HTR-8/SVneo (cell line): Measurements from ENCODE around the gene FGGY.

Experiments used
- DNase-seq: peaks from one replicate; pipeline ENCODE4 v3.0.0; 2011; ENCODE audit warnings: low spot score, mixed read lengths; ENCODE audit not compliant: insufficient read length
- FAIRE-seq: peaks from 2 replicates; lab custom pipeline; 2011; peaks lifted over from hg19 to GRCh38; lab: Jason Lieb, UNC

The FGGY gene

DNA sequence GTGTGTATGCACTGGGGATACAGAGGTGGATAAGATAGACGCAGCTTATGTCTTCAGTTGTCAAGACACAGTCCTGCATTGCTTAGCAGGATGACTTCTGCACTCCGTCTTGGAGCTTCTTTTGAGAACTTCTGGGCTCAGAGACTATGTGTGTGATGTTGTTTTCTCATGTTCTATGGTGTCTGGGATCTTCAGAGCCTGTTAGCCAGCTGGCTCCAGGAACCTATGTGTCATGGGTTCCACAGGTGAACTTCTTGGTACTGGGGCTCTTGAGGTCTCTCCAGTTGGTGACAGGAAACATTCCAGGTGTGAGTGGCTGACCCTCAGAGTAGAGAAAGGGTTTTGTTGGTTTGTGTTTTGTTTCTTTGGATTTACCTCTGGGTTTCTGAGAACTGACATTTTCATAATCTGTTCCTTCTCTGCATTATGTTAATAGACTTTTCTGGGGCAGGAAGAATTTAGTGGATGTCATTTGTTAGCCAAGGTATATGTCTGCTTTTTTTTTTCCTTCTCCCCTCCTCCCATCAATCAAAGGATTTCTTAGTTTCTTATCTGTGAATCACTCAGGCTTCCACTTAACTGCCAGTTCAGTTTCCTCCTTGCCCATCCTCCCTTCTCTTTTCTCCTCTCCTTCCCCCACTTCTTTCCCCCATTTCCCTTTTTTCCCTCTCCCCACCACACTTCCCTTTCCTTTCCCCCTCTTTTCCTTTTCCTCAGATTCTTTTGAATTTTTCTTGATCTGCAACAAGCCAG is 18.1 kb downstream of the FGGY start:
- no peak for FAIRE-seq
- DNase-seq: no peak

GRCh38 chr1:59315529-59316463 is 18.9 kb downstream of the FGGY start:
- FAIRE-seq: no peak

GRCh38 chr1:59316497-59317128 is 19.7 kb downstream of the FGGY start:
- no peak for FAIRE-seq

More at GRCh38 chr1:59315529-59316463, 18.9 kb downstream of the FGGY start:
- no peak for DNase-seq

GRCh38 chr1:59317343-59317742 is 20.4 kb downstream of the FGGY start:
- FAIRE-seq (no peak), DNase-seq (no peak)

More at GRCh38 chr1:59316497-59317128, 19.7 kb downstream of the FGGY start:
- DNase-seq: no peak

DNA sequence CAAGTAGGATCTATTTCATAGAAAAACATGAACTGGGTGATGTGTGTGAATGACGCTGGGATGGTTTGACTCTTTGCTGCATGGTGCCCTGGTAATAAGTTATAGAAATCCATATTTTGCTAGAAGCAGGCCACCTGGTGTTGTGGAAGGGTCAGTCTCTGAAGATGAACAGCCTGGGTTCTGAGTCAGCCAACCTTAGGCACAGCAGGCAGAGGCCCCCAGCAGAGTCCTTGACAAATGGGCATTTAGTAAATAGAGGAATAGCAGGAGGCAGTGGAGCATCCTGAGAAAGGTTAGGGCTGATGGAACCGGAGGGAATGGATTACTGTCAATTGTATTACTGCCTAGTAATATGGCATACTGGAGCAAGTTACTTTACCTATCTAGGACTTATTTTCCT is 20.9 kb downstream of the FGGY start:
- FAIRE-seq (no peak), DNase-seq (no peak)

DNA sequence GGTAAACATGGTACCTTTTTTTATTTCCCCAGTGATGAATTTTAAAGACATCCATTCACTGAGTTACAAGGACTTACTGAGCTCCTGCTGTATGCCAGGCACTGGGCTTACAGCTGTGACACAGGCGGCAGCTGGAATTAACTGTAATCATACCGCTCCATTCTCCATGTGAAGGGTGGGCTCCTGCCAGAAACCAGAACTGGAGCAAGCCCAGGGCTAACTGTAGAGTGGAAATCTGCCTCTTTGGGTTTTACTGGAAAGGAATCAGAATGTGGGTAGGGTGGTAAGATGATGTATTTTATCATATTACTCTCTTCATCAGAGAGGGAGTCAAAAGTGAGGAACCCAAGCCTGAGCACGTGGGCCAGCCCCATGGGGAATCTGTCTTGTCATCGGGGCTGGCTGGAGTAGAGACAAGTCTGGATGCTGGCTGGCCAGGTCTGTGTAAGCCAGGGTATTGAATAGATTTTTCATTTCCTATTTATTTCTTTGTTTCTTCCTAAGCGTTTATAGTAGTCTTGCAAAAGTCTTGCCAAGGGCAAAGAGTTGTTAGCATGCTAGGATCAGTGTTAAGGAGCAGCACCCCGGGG is 21.5 kb downstream of the FGGY start:
- DNase-seq (no peak), FAIRE-seq (no peak)

- FAIRE-seq (no peak), DNase-seq (no peak)
Measured at GRCh38 chr1:59322394-59322793, 25.5 kb downstream of the FGGY start.

- FAIRE-seq (no peak), DNase-seq (no peak)
Measured at GRCh38 chr1:59322814-59323213, 25.9 kb downstream of the FGGY start.

DNA sequence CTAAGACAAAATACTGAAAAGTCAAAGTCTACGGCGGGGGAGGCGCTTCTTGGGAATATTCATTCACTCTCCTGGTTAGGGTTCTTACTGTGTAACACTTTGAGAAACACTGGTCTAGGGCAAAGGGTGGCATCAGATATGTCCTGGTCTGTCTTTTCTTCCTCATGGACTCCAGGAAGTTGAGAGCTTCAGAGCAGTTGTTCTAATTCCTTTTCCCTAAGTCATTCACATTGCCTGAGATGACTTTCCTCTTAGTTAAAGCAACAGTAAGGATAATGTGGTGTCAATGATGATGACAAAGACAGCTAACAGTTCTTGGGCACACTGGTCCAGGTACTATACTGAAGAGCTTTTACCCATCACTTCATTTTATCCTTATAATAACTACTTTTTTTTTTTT is 27.0 kb downstream of the FGGY start:
- FAIRE-seq (no peak), DNase-seq (no peak)

DNA sequence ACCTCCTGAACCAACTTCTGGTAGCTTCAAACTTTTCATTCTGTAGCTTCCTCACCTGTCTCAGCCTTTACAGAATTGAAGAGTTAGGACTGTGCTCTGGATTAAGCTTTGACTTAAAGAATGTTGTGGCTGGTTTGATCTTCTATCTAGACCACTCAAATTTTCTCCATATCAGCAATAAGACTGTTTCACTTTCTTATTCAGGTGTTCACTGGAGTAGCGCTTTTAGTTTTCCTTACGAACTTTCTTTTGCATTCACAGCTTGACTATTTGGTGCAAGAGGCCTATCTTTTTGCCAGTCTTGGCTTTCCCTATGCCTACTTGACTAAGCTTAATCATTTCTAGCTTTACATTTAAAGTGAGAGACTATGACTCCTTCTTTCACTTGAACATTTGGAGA is 31.5 kb downstream of the FGGY start:
- FAIRE-seq (no peak), DNase-seq (no peak)

DNA sequence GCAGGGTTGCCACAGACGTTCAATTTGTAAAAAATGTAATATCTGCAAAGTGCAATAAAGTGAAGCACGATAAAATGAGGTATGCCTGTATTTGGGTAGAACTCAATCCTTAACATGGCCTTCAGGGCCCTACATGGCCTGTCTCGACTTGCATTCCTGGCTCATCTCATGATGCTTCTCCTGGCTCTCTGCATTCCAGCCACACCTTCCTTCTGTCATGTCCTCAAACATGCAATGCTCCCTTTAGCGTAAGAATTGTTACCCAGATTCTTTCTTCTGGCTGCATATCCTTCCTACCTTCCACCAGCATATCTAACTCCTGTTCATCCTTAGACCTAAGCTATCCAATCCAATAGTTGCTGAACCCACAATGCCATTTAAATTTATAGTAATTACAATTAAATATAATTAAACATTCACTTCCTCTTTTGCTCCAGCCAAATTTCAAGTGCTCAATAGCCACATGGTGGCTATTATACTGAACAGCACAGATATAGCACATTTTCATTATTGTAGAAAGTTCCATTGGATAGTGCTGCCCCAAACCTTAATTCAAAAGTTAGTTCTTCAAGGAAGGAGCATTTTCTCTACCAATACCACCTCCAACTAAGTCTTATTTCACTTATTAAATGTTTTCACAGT is 32.6 kb downstream of the FGGY start:
- FAIRE-seq (no peak), DNase-seq (no peak)

- FAIRE-seq: no peak
- DNase-seq: no peak
Measured at GRCh38 chr1:59331686-59332620, 35.1 kb downstream of the FGGY start.

DNA sequence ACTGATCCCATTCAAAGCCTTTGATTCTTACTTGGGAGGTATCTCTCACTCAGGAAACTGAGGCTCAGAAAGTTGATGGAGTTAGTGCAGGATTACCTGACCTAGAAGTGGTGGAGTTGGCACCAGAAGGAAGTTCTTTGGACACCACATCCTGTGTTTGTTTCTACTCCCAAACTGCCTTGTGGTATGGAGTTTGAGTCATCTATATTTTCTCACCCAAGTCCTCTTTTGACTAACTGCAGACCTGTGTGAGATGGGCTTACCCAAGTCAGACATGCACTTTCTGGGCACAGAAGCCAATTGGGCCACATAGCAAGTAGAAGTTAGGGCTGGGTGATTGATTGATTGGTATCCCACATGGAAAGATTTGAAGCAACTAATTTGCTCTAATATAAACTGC is 36.1 kb downstream of the FGGY start:
- no peak for DNase-seq
- no peak for FAIRE-seq

DNA sequence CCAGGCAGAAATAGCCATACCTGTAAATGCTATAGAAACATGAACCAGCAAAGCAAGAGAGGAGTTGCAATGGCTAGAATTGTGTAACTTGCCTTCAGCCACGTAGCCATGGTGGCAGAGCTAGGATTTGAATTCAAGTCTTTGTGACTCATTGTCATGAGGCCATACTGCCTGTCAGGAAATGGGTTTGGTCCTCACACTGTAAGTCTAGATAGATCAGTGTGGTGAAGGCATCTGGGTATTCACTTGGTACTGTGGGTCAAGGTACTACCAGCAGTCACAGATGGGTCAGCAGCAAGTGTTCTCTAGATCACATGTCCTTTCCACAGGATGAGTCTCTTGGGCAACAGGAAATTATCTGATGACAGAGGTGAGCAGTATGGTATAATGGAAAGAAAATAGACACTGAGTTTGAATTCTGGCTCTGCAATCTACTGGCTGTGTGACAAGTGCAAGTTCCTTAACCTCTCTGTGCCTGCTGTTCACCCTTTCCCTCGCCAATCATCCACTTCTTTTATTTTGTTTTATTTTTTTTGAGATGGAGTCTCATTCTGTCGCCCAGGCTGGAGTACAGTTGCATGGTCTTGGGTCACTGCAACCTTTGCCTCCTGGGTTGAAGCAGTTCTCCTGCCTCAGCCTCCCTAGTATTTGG is 36.9 kb downstream of the FGGY start:
- no peak for DNase-seq
- FAIRE-seq: no peak

DNA sequence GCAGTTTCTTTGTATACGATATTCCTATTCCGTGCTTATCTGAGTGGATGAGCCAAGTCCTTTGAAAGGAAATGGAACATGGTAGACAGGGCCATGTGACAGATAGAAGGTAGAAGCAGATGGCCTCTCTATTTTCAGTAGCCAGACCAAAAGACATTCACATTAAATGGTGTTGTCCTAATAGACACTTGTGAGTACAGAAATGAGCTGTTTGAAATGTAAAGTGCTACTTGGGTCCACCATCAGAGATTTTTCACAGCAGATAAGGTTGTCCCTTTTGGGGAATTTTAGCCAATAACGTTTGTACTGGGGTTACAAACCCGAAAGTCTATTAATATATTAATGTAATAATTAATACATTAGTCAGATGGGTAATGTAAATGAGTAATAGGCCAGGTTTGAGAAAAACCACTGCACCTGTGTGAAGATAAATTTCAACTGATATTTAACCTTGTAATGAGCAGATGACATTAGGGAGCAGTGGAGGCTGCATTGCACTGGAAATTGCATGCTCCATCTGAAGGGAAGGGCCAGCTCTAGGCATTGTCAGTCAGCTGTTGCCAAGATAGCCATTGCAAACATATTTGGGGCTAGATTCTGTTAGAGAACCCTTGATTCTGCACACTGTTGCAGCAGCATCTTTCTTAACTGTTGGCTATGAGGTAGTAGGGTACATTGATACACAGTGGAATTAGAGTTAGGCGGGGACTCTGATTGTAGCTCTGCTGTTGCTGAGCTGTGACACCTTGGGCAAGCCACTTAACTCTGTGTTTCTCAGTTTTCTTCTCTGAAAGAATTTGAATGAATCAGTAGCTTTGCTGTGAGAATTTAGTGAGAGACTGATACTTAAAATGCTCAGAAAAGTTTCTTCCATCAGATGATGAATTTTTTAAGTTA is 43.8 kb downstream of the FGGY start:
- FAIRE-seq: no peak
- DNase-seq: no peak

DNA sequence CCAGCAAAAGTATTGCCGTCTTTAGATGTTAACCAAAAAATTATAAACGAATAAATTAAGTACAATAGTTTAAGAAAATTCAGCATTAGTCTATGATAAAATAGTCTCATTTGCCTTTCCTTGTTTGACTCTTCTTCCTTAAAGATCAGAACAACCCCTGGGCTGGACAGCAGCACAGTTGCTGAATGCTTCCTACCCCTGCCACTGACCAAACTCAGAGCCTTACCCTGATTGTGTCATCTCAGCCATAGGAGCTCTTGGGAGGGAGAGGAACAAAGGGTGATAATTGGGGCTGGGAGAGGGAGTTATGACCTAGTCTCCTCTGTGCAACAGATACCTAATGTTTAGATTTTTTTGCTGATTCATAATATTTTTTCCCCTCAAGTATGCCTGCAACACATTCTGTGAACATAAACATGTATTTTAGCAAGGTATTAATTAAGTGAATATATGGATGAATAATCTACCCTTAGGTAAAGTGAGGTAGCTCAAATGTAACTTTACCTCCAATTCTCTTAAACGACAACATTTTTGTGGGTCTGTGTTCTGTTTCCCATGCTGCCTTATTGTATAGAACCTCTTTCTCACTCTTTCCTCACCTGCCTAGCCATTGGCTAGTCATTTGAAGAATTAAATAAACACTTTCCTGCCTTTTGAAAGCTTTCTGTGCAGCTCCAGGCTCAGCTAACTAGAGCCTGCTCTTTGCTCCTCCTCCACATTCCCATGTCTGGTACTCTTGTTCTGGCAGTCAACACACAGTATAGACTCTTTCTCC is 46.1 kb downstream of the FGGY start:
- FAIRE-seq (no peak), DNase-seq (no peak)

GRCh38 chr1:59343576-59343840 is 46.6 kb downstream of the FGGY start:
- DNase-seq: no peak
- no peak for FAIRE-seq
